Effector CD4-positive, alpha-beta T cell (primary cell): ENCODE results near the gene IL27RA.
A peak's percentile ranks its signal among the peaks of the same experiment; 100 is the strongest.

Source experiments
- DNase-seq: peaks from one replicate; pipeline ENCODE4 v3.0.0-alpha.2; 2020

Gene IL27RA

GRCh38 chr19:14061081-14061749 is 29.7 kb downstream of the IL27RA start:
- no peak for DNase-seq

GRCh38 chr19:14061751-14062557 is 30.4 kb downstream of the IL27RA start, which contains the start of gene PALM3:
PALM3 (minus strand) TSS chr19:14062076; CDS start chr19:14061980, 96 bp downstream.
- DNase-seq: no peak

- DNase-seq: no peak
These were observed 30.9 kb downstream of the IL27RA start for GRCh38 chr19:14062558-14062855.

- no peak for DNase-seq
These were observed 31.5 kb downstream of the IL27RA start for GRCh38 chr19:14063105-14063504.

- no peak for DNase-seq
These were observed 34.6 kb downstream of the IL27RA start for GRCh38 chr19:14066134-14066533.

GRCh38 chr19:14070268-14071050 is 38.9 kb downstream of the IL27RA start:
- DNase-seq: no peak

- DNase-seq: no peak
These were observed 41.1 kb downstream of the IL27RA start, which contains the start of gene MISP3 for GRCh38 chr19:14072535-14073260. MISP3 (plus strand) TSS chr19:14072786; CDS start chr19:14073310, 524 bp downstream.

- peak; percentile 64 for DNase-seq
These were observed 41.8 kb downstream of the IL27RA start for GRCh38 chr19:14073261-14073924.

GRCh38 chr19:14073925-14074838 is 42.6 kb downstream of the IL27RA start:
- DNase-seq: no peak

GRCh38 chr19:14078411-14078810 is 46.8 kb downstream of the IL27RA start:
- DNase-seq: no peak

- peak; percentile 100 for DNase-seq
These were observed 49.6 kb downstream of the IL27RA start for GRCh38 chr19:14080887-14081796.

GRCh38 chr19:14081797-14082674 is 50.5 kb downstream of the IL27RA start:
- no peak for DNase-seq

GRCh38 chr19:14082675-14082960 is 51.1 kb downstream of the IL27RA start:
- DNase-seq: no peak

- DNase-seq: no peak
These were observed 53.9 kb downstream of the IL27RA start, which contains the start of gene C19orf67 for GRCh38 chr19:14085309-14085995. C19orf67 (minus strand) TSS chr19:14085783; CDS start chr19:14085627, 156 bp downstream.

GRCh38 chr19:14086098-14086497 is 54.5 kb downstream of the IL27RA start:
- DNase-seq: no peak

GRCh38 chr19:14088634-14089411 is 57.3 kb downstream of the IL27RA start:
- no peak for DNase-seq

GRCh38 chr19:14089412-14089661 is 57.8 kb downstream of the IL27RA start:
- DNase-seq: no peak
